Measurements from ENCODE around the gene ZP3. TPM values are rescaled to one million over a fixed set of nuclear protein-coding genes. Genes with fewer than 3 reads are reported as not detected.
"Not testable (repeated sequence)": the region's sequence is repeated elsewhere in the genome, so short reads cannot be mapped to it uniquely, and the experiment has no call there.

ZP3 gene
- total and polyA plus RNA-seq, 4 experiments from 2014 or later = 1.9 to 6.1 (median 3.5) TPM

- H3K36me3 Mint-ChIP-seq; H3K27ac ChIP-seq (ENCODE audit: low read depth, low read length); H3K9me3 ChIP-seq (ENCODE audit: control insufficient read depth in 1 of 2, low read length in 2 of 2); DNase-seq; H3K27me3 Mint-ChIP-seq; H3K27ac Mint-ChIP-seq; H3K4me1 Mint-ChIP-seq; H3K9me3 Mint-ChIP-seq; H3K4me1 ChIP-seq (ENCODE audit: insufficient read depth, low read length); POLR2A ChIA-PET (ENCODE audit: partially characterized antibody); H3K4me3 Mint-ChIP-seq; H3K36me3 ChIP-seq (ENCODE audit: insufficient read depth, low read length); H3K27me3 ChIP-seq (ENCODE audit: insufficient read depth, low read length); H3K4me3 ChIP-seq (ENCODE audit: low read length in 2 of 2); intact Hi-C loops (cut with micrococcal nuclease): not testable (repeated sequence)
- CTCF ChIA-PET (ENCODE audit: partially characterized antibody) = interaction anchor here (0.7 kb wide), 1 partner anchor 832 kb away, joined by 3 read pairs; no protein-coding TSS in a partner anchor
Observed at GRCh38 chr7:76417654-76418310, 7.0 kb upstream of the ZP3 start.

DNA sequence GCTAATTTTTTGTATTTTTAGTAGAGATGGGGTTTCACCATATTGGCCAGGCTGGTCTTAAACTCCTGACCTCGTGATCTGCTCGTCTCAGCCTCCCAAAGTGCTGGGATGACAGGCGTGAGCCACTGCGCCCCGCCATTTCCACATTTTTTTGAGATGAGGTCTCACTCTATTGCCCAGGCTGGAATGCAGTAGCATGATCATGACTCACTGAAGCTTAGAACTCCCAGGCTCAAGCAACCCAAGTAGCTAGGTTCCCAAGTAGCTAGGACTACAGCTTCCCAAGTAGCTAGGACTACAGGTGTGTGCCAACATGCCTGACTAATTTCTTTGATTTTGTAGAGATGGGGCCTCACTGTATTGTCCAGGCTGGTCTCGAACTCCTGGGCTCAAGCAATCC lies 3.7 kb upstream of the ZP3 start:
- H3K27me3 Mint-ChIP-seq; H3K36me3 ChIP-seq (ENCODE audit: insufficient read depth, low read length); H3K4me3 ChIP-seq (ENCODE audit: low read length in 2 of 2); H3K4me1 Mint-ChIP-seq; POLR2A ChIA-PET (ENCODE audit: partially characterized antibody); H3K9me3 Mint-ChIP-seq; H3K27ac ChIP-seq (ENCODE audit: low read depth, low read length); H3K4me3 Mint-ChIP-seq; DNase-seq; H3K27me3 ChIP-seq (ENCODE audit: insufficient read depth, low read length); intact Hi-C loops (cut with micrococcal nuclease); H3K9me3 ChIP-seq (ENCODE audit: control insufficient read depth in 1 of 2, low read length in 2 of 2); CTCF ChIA-PET (ENCODE audit: partially characterized antibody); H3K36me3 Mint-ChIP-seq; H3K27ac Mint-ChIP-seq; H3K4me1 ChIP-seq (ENCODE audit: insufficient read depth, low read length): not testable (repeated sequence)

- peaks cover 0 to 7% (median 3%) of the 10 kb centered on the region in 4 donors for H3K4me1 Mint-ChIP-seq
- POLR2A ChIA-PET (ENCODE audit: partially characterized antibody) = no interaction called here
- DNase-seq = no peak
- CTCF ChIA-PET (ENCODE audit: partially characterized antibody) = no interaction called here
- Histone ChIP-seq H3K4me3 (ENCODE audit: low read length in 2 of 2) (no peak overlapping the region), H3K36me3 (ENCODE audit: insufficient read depth, low read length) (no peaks in the 10 kb centered on the region), H3K4me1 (ENCODE audit: insufficient read depth, low read length) (no peaks in the 10 kb centered on the region), H3K9me3 (ENCODE audit: control insufficient read depth in 1 of 2, low read length in 2 of 2) (no peaks in the 10 kb centered on the region), H3K27ac (ENCODE audit: low read depth, low read length) (no peak overlapping the region), H3K27me3 (ENCODE audit: insufficient read depth, low read length) (no peaks in the 10 kb centered on the region)
- H3K27ac Mint-ChIP-seq = peak overlapping the region in 1 of 7 donors; percentile 75
- H3K9me3 Mint-ChIP-seq = no peaks in the 10 kb centered on the region
- H3K4me3 Mint-ChIP-seq = no peak overlapping the region
- intact Hi-C loops (cut with micrococcal nuclease) = no loop called here
- H3K27me3 Mint-ChIP-seq = peaks cover 2 to 3% of the 10 kb centered on the region in 2 donors
- H3K36me3 Mint-ChIP-seq = no peaks in the 10 kb centered on the region
Observed at GRCh38 chr7:76423666-76424412, 911 bp upstream of the ZP3 start.

DNA sequence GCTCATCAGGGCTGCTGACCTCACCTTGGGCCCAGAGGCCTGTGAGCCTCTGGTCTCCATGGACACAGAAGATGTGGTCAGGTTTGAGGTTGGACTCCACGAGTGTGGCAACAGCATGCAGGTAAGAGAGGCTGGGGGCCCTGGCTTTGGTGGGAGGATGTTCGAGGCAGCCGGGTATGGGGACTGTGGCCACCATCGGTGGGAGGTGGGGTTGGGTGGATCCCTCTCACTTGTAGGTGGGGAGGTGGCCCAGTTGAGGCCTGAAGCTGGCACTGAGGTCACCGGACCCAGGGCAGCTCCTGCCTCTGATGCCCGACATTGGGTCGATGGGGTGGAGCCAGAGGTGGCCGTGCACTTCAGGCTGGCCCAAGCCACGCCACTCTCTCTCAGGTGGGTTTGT lies 406 bp downstream of the ZP3 start:
- no peak overlapping the region for H3K27ac Mint-ChIP-seq
- peaks cover 2 to 3% of the 10 kb centered on the region in 2 donors for H3K27me3 Mint-ChIP-seq
- no peak for DNase-seq
- Histone ChIP-seq H3K27me3 (ENCODE audit: insufficient read depth, low read length) (no peaks in the 10 kb centered on the region), H3K27ac (ENCODE audit: low read depth, low read length) (no peak overlapping the region), H3K36me3 (ENCODE audit: insufficient read depth, low read length) (no peaks in the 10 kb centered on the region), H3K4me1 (ENCODE audit: insufficient read depth, low read length) (no peaks in the 10 kb centered on the region), H3K9me3 (ENCODE audit: control insufficient read depth in 1 of 2, low read length in 2 of 2) (no peaks in the 10 kb centered on the region), H3K4me3 (ENCODE audit: low read length in 2 of 2) (no peak overlapping the region)
- no peaks in the 10 kb centered on the region for H3K9me3 Mint-ChIP-seq
- H3K4me3 Mint-ChIP-seq = no peak overlapping the region
- ChIA-PET CTCF (ENCODE audit: partially characterized antibody) (interaction anchor here (0.6 kb wide), 1 partner anchor 64 kb away, joined by 3 read pairs; no protein-coding TSS in a partner anchor), POLR2A (ENCODE audit: partially characterized antibody) (no interaction called here)
- intact Hi-C loops (cut with micrococcal nuclease) = no loop called here
- peaks cover 0 to 7% (median 3%) of the 10 kb centered on the region in 4 donors for H3K4me1 Mint-ChIP-seq
- no peaks in the 10 kb centered on the region for H3K36me3 Mint-ChIP-seq

DNA sequence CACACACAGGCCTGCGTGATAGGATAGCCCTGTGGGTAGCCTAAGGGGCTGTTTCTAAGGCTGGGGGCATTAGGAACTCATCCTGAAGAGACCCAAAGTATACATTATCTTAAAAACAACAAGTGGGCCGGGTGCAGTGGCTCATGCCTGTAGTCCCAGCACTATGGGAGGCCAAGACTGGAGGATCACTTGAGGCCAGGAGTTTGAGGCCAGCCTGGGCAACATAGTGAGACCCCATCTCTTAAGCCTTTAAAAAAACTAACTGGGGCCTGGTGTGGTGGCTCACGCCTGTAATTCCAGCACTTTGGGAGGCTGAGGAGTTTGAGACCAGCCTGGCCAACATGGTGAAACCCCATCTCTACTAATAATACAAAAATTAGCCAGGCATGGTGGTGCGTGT lies 808 bp downstream of the ZP3 start:
- H3K4me1 Mint-ChIP-seq; H3K36me3 ChIP-seq (ENCODE audit: insufficient read depth, low read length); CTCF ChIA-PET (ENCODE audit: partially characterized antibody); H3K27me3 Mint-ChIP-seq; H3K9me3 Mint-ChIP-seq; H3K4me1 ChIP-seq (ENCODE audit: insufficient read depth, low read length); POLR2A ChIA-PET (ENCODE audit: partially characterized antibody); H3K27me3 ChIP-seq (ENCODE audit: insufficient read depth, low read length); intact Hi-C loops (cut with micrococcal nuclease); H3K27ac Mint-ChIP-seq; H3K27ac ChIP-seq (ENCODE audit: low read depth, low read length); H3K36me3 Mint-ChIP-seq; H3K9me3 ChIP-seq (ENCODE audit: control insufficient read depth in 1 of 2, low read length in 2 of 2); DNase-seq; H3K4me3 ChIP-seq (ENCODE audit: low read length in 2 of 2); H3K4me3 Mint-ChIP-seq: not testable (repeated sequence)

- peaks cover 0 to 7% (median 3%) of the 10 kb centered on the region in 4 donors for H3K4me1 Mint-ChIP-seq
Observed at GRCh38 chr7:76426246-76426645, 1.5 kb downstream of the ZP3 start.

DNA sequence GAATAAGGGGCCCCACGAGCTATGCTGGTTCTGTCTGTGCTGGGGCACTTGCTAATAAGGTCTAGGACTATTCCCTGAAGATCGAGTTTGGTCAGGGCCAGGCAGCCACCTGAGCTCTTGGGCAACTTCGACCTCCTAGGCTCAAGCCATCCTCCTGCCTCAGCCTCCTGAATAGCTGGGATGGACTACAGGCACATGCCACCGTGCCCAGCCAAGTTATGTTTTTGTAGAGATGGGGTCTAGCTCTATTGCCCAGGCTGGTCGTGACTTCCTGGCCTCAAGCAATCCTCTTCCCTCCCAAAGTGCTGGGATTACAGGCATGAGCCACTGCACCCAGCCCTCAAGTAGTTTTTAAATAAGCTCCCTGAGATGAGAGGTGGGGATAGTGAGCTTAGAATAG lies 2.9 kb downstream of the ZP3 start:
- Histone ChIP-seq H3K4me3 (ENCODE audit: low read length in 2 of 2) (no peak overlapping the region), H3K27me3 (ENCODE audit: insufficient read depth, low read length) (no peaks in the 10 kb centered on the region), H3K27ac (ENCODE audit: low read depth, low read length) (no peak overlapping the region), H3K9me3 (ENCODE audit: control insufficient read depth in 1 of 2, low read length in 2 of 2) (no peaks in the 10 kb centered on the region), H3K4me1 (ENCODE audit: insufficient read depth, low read length) (no peaks in the 10 kb centered on the region), H3K36me3 (ENCODE audit: insufficient read depth, low read length) (no peaks in the 10 kb centered on the region)
- Mint-ChIP-seq H3K9me3 (no peaks in the 10 kb centered on the region), H3K27ac (peak overlapping the region in 1 of 7 donors; percentile 68), H3K27me3 (peaks cover 2 to 3% of the 10 kb centered on the region in 2 donors), H3K4me1 (peaks cover 0 to 7% (median 3%) of the 10 kb centered on the region in 4 donors), H3K4me3 (no peak overlapping the region), H3K36me3 (no peaks in the 10 kb centered on the region)
- intact Hi-C loops (cut with micrococcal nuclease) = no loop called here
- no peak for DNase-seq
- CTCF ChIA-PET (ENCODE audit: partially characterized antibody) = interaction anchor here (1.2 kb wide), 1 partner anchor 29 kb away, joined by 3 read pairs; no protein-coding TSS in a partner anchor
- POLR2A ChIA-PET (ENCODE audit: partially characterized antibody) = interaction anchor here (0.6 kb wide), 1 partner anchor 79 kb away, joined by 5 read pairs; no protein-coding TSS in a partner anchor

More at GRCh38 chr7:76426246-76426645, 1.5 kb downstream of the ZP3 start:
- no peak overlapping the region for H3K4me3 ChIP-seq (ENCODE audit: low read length in 2 of 2)
- no peaks in the 10 kb centered on the region for H3K9me3 ChIP-seq (ENCODE audit: control insufficient read depth in 1 of 2, low read length in 2 of 2)
- no peaks in the 10 kb centered on the region for H3K27me3 ChIP-seq (ENCODE audit: insufficient read depth, low read length)
- POLR2A ChIA-PET (ENCODE audit: partially characterized antibody) = no interaction called here
- H3K4me1 ChIP-seq (ENCODE audit: insufficient read depth, low read length) = no peaks in the 10 kb centered on the region
- intact Hi-C loops (cut with micrococcal nuclease) = no loop called here
- CTCF ChIA-PET (ENCODE audit: partially characterized antibody) = no interaction called here
- no peak for DNase-seq
- Mint-ChIP-seq H3K27ac (no peak overlapping the region), H3K27me3 (peaks cover 2 to 3% of the 10 kb centered on the region in 2 donors), H3K36me3 (no peaks in the 10 kb centered on the region), H3K9me3 (no peaks in the 10 kb centered on the region), H3K4me3 (no peak overlapping the region)
- H3K36me3 ChIP-seq (ENCODE audit: insufficient read depth, low read length) = no peaks in the 10 kb centered on the region
- H3K27ac ChIP-seq (ENCODE audit: low read depth, low read length) = no peak overlapping the region

All from CD4-positive, alpha-beta memory T cell (primary cell).